Activated CD4-positive, alpha-beta T cell treated with anti-CD3 and anti-CD28 coated beads for 36 hours (primary cell): Measurements from ENCODE around the gene LRRC43. TPM values are rescaled to one million over a fixed set of nuclear protein-coding genes. Genes with fewer than 3 reads are reported as not detected.

ENCODE experiments used
- ATAC-seq: fragments of 200-7000 bp; cut with Tn5 transposase; one replicate; pipeline ENCODE4 v1.10.0; 2021; ENCODE audit warnings: mild to moderate bottlenecking, moderate library complexity
- CTCF ChIA-PET: fragments of 350-600 bp; sonication (Branson Sonifier 250); formaldehyde crosslinking; loops from one replicate; lab custom pipeline; 2021; ENCODE audit warnings: antibody characterized with exemption; lab: Charles Lee
- POLR2A ChIA-PET: fragments of 350-600 bp; sonication (Branson Sonifier 250); formaldehyde crosslinking; loops from one replicate; lab custom pipeline; 2021; ENCODE audit warnings: antibody characterized with exemption, inconsistent platforms; lab: Charles Lee
- DNase-seq: peaks from one replicate; pipeline ENCODE4 v3.0.0-alpha.2; 2020
- H3K27ac Mint-ChIP-seq: one replicate; pipeline ENCODE4 v1.8.0; 2021; ENCODE audit warnings: mixed read lengths
- H3K27me3 Mint-ChIP-seq: one replicate; pipeline ENCODE4 v1.8.0; 2021; ENCODE audit warnings: mixed read lengths
- H3K36me3 Mint-ChIP-seq: one replicate; pipeline ENCODE4 v1.8.0; 2021; ENCODE audit warnings: low read depth, mixed read lengths
- H3K4me1 Mint-ChIP-seq: one replicate; pipeline ENCODE4 v1.8.0; 2021; ENCODE audit warnings: mixed read lengths
- H3K4me3 Mint-ChIP-seq: one replicate; pipeline ENCODE4 v1.8.0; 2021; ENCODE audit warnings: mild to moderate bottlenecking, moderate library complexity, mixed read lengths
- H3K9me3 Mint-ChIP-seq: one replicate; pipeline ENCODE4 v1.8.0; 2021; ENCODE audit warnings: low read depth, mixed read lengths
- intact Hi-C, 2 experiments: fragments of 100-400 bp; cut with DNase I in 1 of 2; cut with micrococcal nuclease in 1 of 2; formaldehyde crosslinking; loops; one replicate each; pipeline versions ENCODE4 v1.14.2 to v1.15.1; 2022 to 2024; cut with DNase I, micrococcal nuclease
- total RNA-seq, 2 experiments: library from RNA; stranded (reverse); gene quantifications; one replicate each; pipeline ENCODE4 v1.2.3, GENCODE V29; 2021

The LRRC43 gene
- total RNA-seq, 2 experiments from 2014 or later: 0.37 TPM; not detected in 1

DNA sequence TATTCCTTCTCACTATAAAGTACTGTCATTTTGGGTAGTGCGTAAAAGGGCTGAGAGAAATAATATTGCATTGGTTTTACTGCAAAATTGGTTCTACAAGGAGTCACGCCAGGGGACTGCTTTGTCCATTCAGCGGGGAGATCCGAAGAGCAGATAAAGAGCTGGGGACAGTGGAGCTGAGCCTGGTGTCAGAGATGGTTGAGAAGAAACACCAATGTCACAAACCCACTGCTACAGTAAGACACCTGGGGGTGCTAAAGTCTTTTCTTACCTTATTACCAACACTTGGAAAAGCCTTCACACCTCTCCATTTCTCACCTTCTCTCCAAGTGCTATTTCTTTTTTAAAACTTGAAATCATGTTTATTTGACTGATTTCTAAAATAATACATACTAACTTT is 23.0 kb upstream of the LRRC43 start:
- no peak overlapping the region for H3K27ac Mint-ChIP-seq
- ATAC-seq: no peak
- H3K4me1 Mint-ChIP-seq: peaks cover 8% of the 10 kb centered on the region
- ChIA-PET POLR2A (no interaction called here), CTCF (no interaction called here)
- peaks cover 2% of the 10 kb centered on the region for H3K27me3 Mint-ChIP-seq
- no peak for DNase-seq
- H3K9me3 Mint-ChIP-seq: no peaks in the 10 kb centered on the region
- no peaks in the 10 kb centered on the region for H3K36me3 Mint-ChIP-seq
- intact Hi-C loops: loop anchor here (1.0 to 5.0 kb wide), 2 partner anchors 31 to 32 kb away; no protein-coding TSS in a partner anchor
- H3K4me3 Mint-ChIP-seq: no peak overlapping the region

DNA sequence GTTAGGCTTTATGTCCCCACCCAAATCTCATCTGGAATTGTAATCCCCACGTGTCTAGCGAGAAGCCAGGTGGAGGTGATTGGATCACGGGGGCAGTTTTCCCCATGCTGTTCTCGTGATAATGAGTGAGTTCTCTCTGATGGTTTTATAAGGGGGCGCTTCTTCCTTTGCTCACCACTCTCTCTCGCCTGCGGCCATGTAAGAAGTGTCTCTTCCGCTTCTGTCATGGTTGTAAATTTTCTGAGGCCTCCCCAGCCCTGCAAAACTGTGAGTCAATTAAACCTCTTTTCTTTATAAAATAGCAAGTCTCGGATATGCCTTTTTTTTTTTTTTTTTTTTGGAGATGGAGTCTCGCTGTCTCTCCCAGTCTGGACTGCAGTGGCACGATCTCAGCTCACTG is 22.2 kb upstream of the LRRC43 start:
- POLR2A ChIA-PET: no interaction called here
- CTCF ChIA-PET: interaction anchor here (0.7 kb wide), 1 partner anchor 776 kb away, joined by 3 read pairs; no protein-coding TSS in a partner anchor
- Mint-ChIP-seq H3K4me3 (no peak overlapping the region), H3K4me1 (peaks cover 8% of the 10 kb centered on the region), H3K36me3 (no peaks in the 10 kb centered on the region), H3K27ac (no peak overlapping the region), H3K9me3 (no peaks in the 10 kb centered on the region), H3K27me3 (peaks cover 4% of the 10 kb centered on the region)
- intact Hi-C loops: loop anchor here in 1 of 2 experiments (1.0 kb wide), 1 partner anchor 31 kb away; no protein-coding TSS in a partner anchor
- DNase-seq: no peak
- ATAC-seq: no peak

GRCh38 chr12:122161682-122162081 is 21.2 kb upstream of the LRRC43 start:
- DNase-seq (peak; percentile 24), ATAC-seq (peak; percentile 25)
- Mint-ChIP-seq H3K9me3 (no peaks in the 10 kb centered on the region), H3K4me1 (peaks cover 12% of the 10 kb centered on the region), H3K27ac (no peak overlapping the region), H3K4me3 (no peak overlapping the region), H3K27me3 (peaks cover 4% of the 10 kb centered on the region), H3K36me3 (no peaks in the 10 kb centered on the region)
- CTCF ChIA-PET: interaction anchor here (0.6 to 1.0 kb wide), 2 partner anchors 141 to 609 kb away, joined by 3 to 4 read pairs; no protein-coding TSS in a partner anchor
- intact Hi-C loops: no loop called here
- POLR2A ChIA-PET: interaction anchor here (0.6 kb wide), 1 partner anchor 79 kb away, joined by 3 read pairs; no protein-coding TSS in a partner anchor

DNA sequence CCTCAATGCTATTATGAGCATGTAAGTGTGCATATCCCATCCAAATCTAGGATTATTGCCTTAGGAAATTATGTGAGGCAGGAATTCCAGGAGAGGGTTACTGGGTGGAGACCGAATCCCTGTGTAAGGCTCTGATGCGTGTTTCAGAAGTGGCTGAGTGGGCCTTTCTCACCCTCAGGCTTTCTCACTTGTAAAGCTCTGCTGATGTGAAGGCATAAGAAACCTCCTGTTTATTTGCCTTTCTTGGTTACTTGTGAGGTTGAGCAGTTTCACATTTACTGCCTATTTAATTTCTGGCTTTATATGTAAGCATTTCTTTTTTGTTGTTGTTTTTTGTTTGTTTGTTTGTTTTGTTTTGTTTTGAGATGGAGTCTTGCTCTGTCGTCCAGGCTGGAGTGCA is 19.9 kb upstream of the LRRC43 start:
- intact Hi-C loops: no loop called here
- Mint-ChIP-seq H3K4me3 (no peak overlapping the region), H3K9me3 (no peaks in the 10 kb centered on the region), H3K36me3 (no peaks in the 10 kb centered on the region), H3K27me3 (peaks cover 4% of the 10 kb centered on the region), H3K27ac (no peak overlapping the region), H3K4me1 (peaks cover 18% of the 10 kb centered on the region)
- DNase-seq (no peak), ATAC-seq (no peak)
- ChIA-PET CTCF (interaction anchor here (0.6 to 1.0 kb wide), 3 partner anchors 28 to 94 kb away, joined by 3 to 4 read pairs (median 3); no protein-coding TSS in a partner anchor), POLR2A (interaction anchor here (0.6 kb wide), 1 partner anchor 375 kb away, joined by 3 read pairs; no protein-coding TSS in a partner anchor)

DNA sequence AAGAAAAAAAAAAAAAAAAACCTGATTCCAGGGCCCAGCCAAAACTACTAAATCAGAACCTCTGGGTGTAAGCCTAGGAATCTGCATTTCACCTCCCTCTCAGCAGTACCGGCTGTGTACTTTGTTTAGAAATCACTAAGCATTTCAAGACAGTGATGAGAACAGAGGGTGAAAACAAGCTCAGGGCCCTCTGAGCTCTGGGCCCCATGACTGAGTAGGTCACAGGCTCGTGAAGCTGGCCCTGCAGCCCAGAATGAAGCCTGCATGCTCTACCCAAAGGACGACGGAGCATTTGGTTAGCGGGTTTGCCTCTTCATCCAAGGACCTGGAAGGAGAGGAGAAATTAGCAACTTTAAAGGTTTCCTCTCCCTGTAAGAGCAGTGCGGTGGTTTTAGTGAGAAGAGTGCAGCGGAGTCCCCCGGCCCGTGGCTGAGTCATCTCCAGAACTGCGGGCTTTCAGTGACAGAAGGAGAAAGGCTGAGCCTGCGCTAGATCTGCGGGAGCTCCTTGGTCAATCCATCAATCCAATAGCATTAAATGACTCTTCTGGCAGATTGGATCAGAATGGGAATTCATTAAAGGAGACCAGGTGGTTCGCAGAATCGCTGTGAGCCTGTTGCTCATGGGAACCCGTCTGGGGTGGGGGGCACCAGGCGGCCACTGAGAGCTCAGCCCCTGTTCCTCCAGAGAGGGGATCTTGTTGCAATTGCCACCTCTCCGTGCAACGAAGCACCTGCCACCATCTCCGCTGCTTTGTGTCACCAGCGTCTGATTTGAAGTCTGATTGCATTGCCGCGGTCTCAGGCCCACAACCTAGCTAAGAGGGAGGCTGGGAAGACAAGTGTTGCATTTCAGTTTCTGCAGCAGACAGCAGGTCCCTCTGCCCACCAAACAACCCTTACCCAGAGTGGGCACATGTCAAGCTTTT is 16.2 kb upstream of the LRRC43 start:
- CTCF ChIA-PET: interaction anchor here (0.6 to 1.8 kb wide), 4 partner anchors 21 to 231 kb away, joined by 3 to 5 read pairs (median 3); no protein-coding TSS in a partner anchor
- POLR2A ChIA-PET: interaction anchor here (0.6 kb wide), 1 partner anchor 100 kb away, joined by 4 read pairs; no protein-coding TSS in a partner anchor
- Mint-ChIP-seq H3K27ac (no peak overlapping the region), H3K9me3 (no peaks in the 10 kb centered on the region), H3K4me3 (no peak overlapping the region), H3K36me3 (no peaks in the 10 kb centered on the region), H3K4me1 (peaks cover 16% of the 10 kb centered on the region), H3K27me3 (peaks cover 4% of the 10 kb centered on the region)
- intact Hi-C loops: no loop called here
- DNase-seq (peak; percentile 78), ATAC-seq (peak; percentile 83)

GRCh38 chr12:122167356-122167925 is 15.5 kb upstream of the LRRC43 start:
- Mint-ChIP-seq H3K27me3 (peaks cover 4% of the 10 kb centered on the region), H3K27ac (no peak overlapping the region), H3K9me3 (no peaks in the 10 kb centered on the region), H3K36me3 (no peaks in the 10 kb centered on the region), H3K4me3 (no peak overlapping the region), H3K4me1 (peaks cover 10% of the 10 kb centered on the region)
- intact Hi-C loops: no loop called here
- DNase-seq: no peak
- CTCF ChIA-PET: interaction anchor here (1.1 to 1.8 kb wide), 3 partner anchors 20 to 44 kb away, joined by 3 to 5 read pairs (median 3); no protein-coding TSS in a partner anchor
- ATAC-seq: peak; percentile 38
- POLR2A ChIA-PET: interaction anchor here (0.6 to 0.7 kb wide), 2 partner anchors 99 to 222 kb away, joined by 4 read pairs; no protein-coding TSS in a partner anchor

- ATAC-seq (no peak), DNase-seq (no peak)
- Mint-ChIP-seq H3K9me3 (no peaks in the 10 kb centered on the region), H3K27ac (no peak overlapping the region), H3K36me3 (no peaks in the 10 kb centered on the region), H3K4me3 (no peak overlapping the region), H3K4me1 (peaks cover 10% of the 10 kb centered on the region), H3K27me3 (peaks cover 4% of the 10 kb centered on the region)
- intact Hi-C loops: no loop called here
- ChIA-PET POLR2A (no interaction called here), CTCF (no interaction called here)
Measured at GRCh38 chr12:122168492-122168891, 14.4 kb upstream of the LRRC43 start.

DNA sequence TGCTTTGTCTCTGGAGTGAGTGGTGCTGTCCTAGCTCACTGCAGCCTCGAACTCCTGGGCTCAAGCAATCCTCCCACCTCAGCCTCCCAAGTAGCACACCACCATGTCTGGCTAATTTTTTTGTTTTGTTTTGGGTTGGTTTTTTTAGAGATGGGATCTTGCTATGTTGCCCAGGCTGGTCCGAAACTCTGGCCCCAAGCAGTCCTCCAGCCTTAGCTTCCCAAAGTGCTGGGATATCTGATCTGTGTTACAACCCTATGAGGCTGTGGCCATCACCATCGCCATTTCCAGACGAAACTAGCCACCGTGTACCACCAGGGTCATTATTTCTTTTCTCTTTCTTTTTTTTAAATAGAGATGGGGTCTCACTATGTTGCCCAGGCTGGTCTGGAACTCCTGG is 11.5 kb upstream of the LRRC43 start:
- Mint-ChIP-seq H3K4me3 (no peak overlapping the region), H3K27me3 (no peaks in the 10 kb centered on the region), H3K9me3 (no peaks in the 10 kb centered on the region), H3K4me1 (peaks cover 15% of the 10 kb centered on the region), H3K27ac (no peak overlapping the region), H3K36me3 (no peaks in the 10 kb centered on the region)
- ChIA-PET CTCF (no interaction called here), POLR2A (no interaction called here)
- DNase-seq (no peak), ATAC-seq (no peak)
- intact Hi-C loops: no loop called here

GRCh38 chr12:122172262-122172939 is 10.5 kb upstream of the LRRC43 start:
- no peak overlapping the region for H3K4me3 Mint-ChIP-seq
- CTCF ChIA-PET: interaction anchor here (1.2 kb wide), 1 partner anchor 19 kb away, joined by 3 read pairs; no protein-coding TSS in a partner anchor
- intact Hi-C loops: no loop called here

GRCh38 chr12:122174155-122174845 is 8.6 kb upstream of the LRRC43 start, which contains the start of gene IL31:
TSS of gene IL31 (minus strand) at chr12:122174221. CDS start at chr12:122174172, 49 bp downstream.
- Mint-ChIP-seq H3K27ac (no peak within 1 kb of the TSS), H3K27me3 (no peaks in the 10 kb centered on the region), H3K4me1 (peaks cover 6% of the 10 kb centered on the region), H3K36me3 (no peaks in the 10 kb centered on the region), H3K9me3 (no peaks in the 10 kb centered on the region), H3K4me3 (no peak within 1 kb of the TSS)
- CTCF ChIA-PET: interaction anchor here (0.7 to 1.2 kb wide), 3 partner anchors 26 to 86 kb away, joined by 3 to 5 read pairs (median 3); partner anchors contain the start of gene DIABLO
- POLR2A ChIA-PET: no interaction called here
- intact Hi-C loops: no loop called here
- ATAC-seq (peak; percentile 74), DNase-seq (peak; percentile 42)

More at GRCh38 chr12:122172262-122172939, 10.5 kb upstream of the LRRC43 start:
- Mint-ChIP-seq H3K27ac (no peak overlapping the region), H3K27me3 (no peaks in the 10 kb centered on the region), H3K4me1 (peaks cover 6% of the 10 kb centered on the region), H3K36me3 (no peaks in the 10 kb centered on the region), H3K9me3 (no peaks in the 10 kb centered on the region)
- no peak for DNase-seq
- ATAC-seq: no peak
- POLR2A ChIA-PET: no interaction called here
